A673 (cell line): ENCODE results near the gene WBP1L.

Source experiments
- EZH2 ChIP-seq: fragments of 200-600 bp; sonication (generic); IDR thresholded peaks from 2 replicates; pipeline ENCODE4 v1.6.1; 2017; ENCODE audit warnings: borderline replicate concordance, low read depth, mild to moderate bottlenecking, mixed read lengths, antibody characterized with exemption, low read length; ENCODE audit not compliant: poor library complexity, severe bottlenecking
- TF ChIP-seq, protein P1 (sequence below): fragments of 300-800, 200-600 bp; sonication (generic); conservative IDR thresholded peaks from 2 replicates; pipeline ENCODE4 v1.5.1; 2017; ENCODE audit warnings: low read depth, mild to moderate bottlenecking, antibody characterized with exemption, low read length, moderate library complexity, mixed read lengths

DNA sequence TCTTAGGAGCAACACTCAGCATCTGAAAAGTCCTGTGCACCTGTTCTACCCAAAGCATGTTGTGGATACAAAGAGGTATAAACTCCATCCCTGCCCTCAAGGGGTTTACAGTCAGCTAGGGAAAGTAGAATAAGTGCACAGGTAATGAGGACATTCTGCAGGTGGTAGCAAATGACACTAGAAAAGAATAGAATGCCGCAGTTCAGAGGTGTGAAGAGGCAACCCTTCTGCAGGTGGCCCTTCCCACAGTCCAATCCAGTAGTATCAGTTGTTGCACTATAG lies 36.7 kb downstream of the WBP1L start:
- TF ChIP-seq, protein P1, sequence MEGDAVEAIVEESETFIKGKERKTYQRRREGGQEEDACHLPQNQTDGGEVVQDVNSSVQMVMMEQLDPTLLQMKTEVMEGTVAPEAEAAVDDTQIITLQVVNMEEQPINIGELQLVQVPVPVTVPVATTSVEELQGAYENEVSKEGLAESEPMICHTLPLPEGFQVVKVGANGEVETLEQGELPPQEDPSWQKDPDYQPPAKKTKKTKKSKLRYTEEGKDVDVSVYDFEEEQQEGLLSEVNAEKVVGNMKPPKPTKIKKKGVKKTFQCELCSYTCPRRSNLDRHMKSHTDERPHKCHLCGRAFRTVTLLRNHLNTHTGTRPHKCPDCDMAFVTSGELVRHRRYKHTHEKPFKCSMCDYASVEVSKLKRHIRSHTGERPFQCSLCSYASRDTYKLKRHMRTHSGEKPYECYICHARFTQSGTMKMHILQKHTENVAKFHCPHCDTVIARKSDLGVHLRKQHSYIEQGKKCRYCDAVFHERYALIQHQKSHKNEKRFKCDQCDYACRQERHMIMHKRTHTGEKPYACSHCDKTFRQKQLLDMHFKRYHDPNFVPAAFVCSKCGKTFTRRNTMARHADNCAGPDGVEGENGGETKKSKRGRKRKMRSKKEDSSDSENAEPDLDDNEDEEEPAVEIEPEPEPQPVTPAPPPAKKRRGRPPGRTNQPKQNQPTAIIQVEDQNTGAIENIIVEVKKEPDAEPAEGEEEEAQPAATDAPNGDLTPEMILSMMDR = no peak
- TF ChIP-seq EZH2 = no peak
